HG02798 (cell line): Measurements from ENCODE around the gene CEP295NL.
"Not testable (repeated sequence)": the region's sequence is repeated elsewhere in the genome, so short reads cannot be mapped to it uniquely, and the experiment has no call there.

ENCODE experiments used
- ATAC-seq: cut with Tn5 transposase; IDR thresholded peaks from one replicate; pipeline ENCODE4 v1.9.1; 2021; ENCODE audit warnings: mild to moderate bottlenecking; ENCODE audit not compliant: unreplicated experiment, poor library complexity

CEP295NL gene

GRCh38 chr17:78872486-78872885 is 30.5 kb downstream of the CEP295NL start:
- ATAC-seq = no peak

GRCh38 chr17:78870621-78871020 is 32.4 kb downstream of the CEP295NL start:
- no peak for ATAC-seq

- no peak for ATAC-seq
These were observed 34.6 kb downstream of the CEP295NL start for GRCh38 chr17:78868391-78868790.

- ATAC-seq = not testable (repeated sequence)
These were observed 36.0 kb downstream of the CEP295NL start for GRCh38 chr17:78867046-78867445.

GRCh38 chr17:78865682-78866390 is 37.2 kb downstream of the CEP295NL start:
- ATAC-seq = no peak

- no peak for ATAC-seq
These were observed 38.9 kb downstream of the CEP295NL start for GRCh38 chr17:78864117-78864516.

GRCh38 chr17:78862073-78863023 is 40.7 kb downstream of the CEP295NL start:
- ATAC-seq = no peak

- ATAC-seq = no peak
These were observed 41.8 kb downstream of the CEP295NL start for GRCh38 chr17:78861229-78861628.

- ATAC-seq = no peak
These were observed 44.0 kb downstream of the CEP295NL start for GRCh38 chr17:78859051-78859450.

- ATAC-seq = no peak
These were observed 45.7 kb downstream of the CEP295NL start for GRCh38 chr17:78857266-78857665.

- no peak for ATAC-seq
These were observed 47.3 kb downstream of the CEP295NL start for GRCh38 chr17:78855561-78856165.

GRCh38 chr17:78854508-78854907 is 48.5 kb downstream of the CEP295NL start:
- no peak for ATAC-seq

GRCh38 chr17:78853926-78854394 is 49.0 kb downstream of the CEP295NL start:
- ATAC-seq = no peak

GRCh38 chr17:78852709-78853121 is 50.3 kb downstream of the CEP295NL start:
- no peak for ATAC-seq

GRCh38 chr17:78849026-78849425 is 54.0 kb downstream of the CEP295NL start:
- no peak for ATAC-seq

GRCh38 chr17:78847052-78847451 is 55.9 kb downstream of the CEP295NL start:
- ATAC-seq = no peak

- ATAC-seq = no peak
These were observed 58.5 kb downstream of the CEP295NL start for GRCh38 chr17:78844301-78845005.

- no peak for ATAC-seq
These were observed 60.0 kb downstream of the CEP295NL start for GRCh38 chr17:78842881-78843565.

GRCh38 chr17:78840780-78841611 is 62.0 kb downstream of the CEP295NL start, which contains the start of gene USP36:
TSS of gene USP36 (minus strand) at chr17:78840814. CDS start at chr17:78836363, 4,451 bp downstream.
- ATAC-seq = peak; percentile 95
